ENCODE measurements around the gene NUCB2. TPM values are rescaled to one million over a fixed set of nuclear protein-coding genes. Genes with fewer than 3 reads are reported as not detected.

NUCB2 gene
- total and polyA plus RNA-seq, 10 of the 15 experiments (the other 5 are each of a cell fraction or from before 2014, with no cell fraction given): 16.0 to 74.1 (median 52.1) TPM

GRCh38 chr11:17277024-17277584, 565 bp downstream of the NUCB2 start (continued):
- TF ChIP-seq ZBTB11 (CRISPR knock-in tag; IDR thresholded peaks at IDR 0.05) (no peak), NFYA (IDR thresholded peaks at IDR 0.05; ENCODE audit: borderline replicate concordance, low read depth, low read length) (no peak), PML (IDR thresholded peaks at IDR 0.05; ENCODE audit: low read length) (no peak), CREM (IDR thresholded peaks at IDR 0.05; ENCODE audit: low read depth) (no peak), STAT1 (conservative IDR thresholded peaks at IDR 0.05) (0 out of 2 replicates have a peak, but pooled peaks have one; percentile 34), RUNX3 (IDR thresholded peaks at IDR 0.05; ENCODE audit: low read length) (peak; percentile 80), JUND (IDR thresholded peaks at IDR 0.05; ENCODE audit: low read depth, low read length) (no peak)

DNA sequence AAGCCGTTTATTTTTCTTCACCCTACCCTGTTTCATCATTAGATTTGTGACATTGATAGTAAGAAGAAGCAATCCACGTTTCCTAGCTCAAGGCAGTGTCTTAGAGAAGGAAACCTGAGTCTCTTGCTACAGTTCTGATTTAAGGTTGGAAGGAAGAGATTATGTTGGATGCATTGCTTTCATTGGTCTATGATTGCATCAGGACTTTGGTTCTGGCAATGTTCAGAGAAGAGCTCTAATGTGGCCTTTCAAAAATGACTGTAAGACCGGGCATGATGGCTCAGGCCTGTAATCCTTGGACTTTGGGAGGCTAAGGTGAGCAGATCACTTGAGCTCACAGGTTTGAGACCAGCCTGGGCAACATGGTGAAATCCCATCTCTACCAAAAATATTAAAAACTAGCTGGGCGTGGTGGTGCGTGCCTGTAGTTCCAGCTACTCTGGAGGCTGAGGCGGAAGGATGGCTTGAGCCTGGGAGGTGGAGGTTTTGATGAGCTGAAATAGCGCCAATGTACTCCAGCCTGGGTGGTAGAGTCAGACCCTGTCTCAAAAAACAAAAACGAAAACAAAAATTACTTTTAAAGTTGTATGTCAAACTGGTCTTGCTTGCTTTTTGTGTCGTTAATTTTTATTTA, 4.1 kb downstream of the NUCB2 start:
- 100% methylated on average over 9 of the region's 9 CpGs for WGBS (ENCODE audit: insufficient coverage, insufficient replicate concordance, low lambda C conversion rate, missing lambda C conversion rate)
- DNase-seq (ENCODE audit: low read depth, low spot score) (no peak), ATAC-seq (no peak), FAIRE-seq (no peak)
- POLR2A ChIA-PET: interaction anchor here (0.8 kb wide), 1 partner anchor 11 kb away, joined by 3 read pairs; no protein-coding TSS in a partner anchor
- BruUV-seq (replicated peaks): no TSS peak
- intact Hi-C loops (cut with micrococcal nuclease; ENCODE audit: unreplicated experiment) (no loop called here), in situ Hi-C loops (cut with MboI) (no loop called here)
- CTCF ChIA-PET: interaction anchor here (0.6 to 2.0 kb wide), 4 partner anchors 21 to 247 kb away, joined by 3 to 5 read pairs (median 4); no protein-coding TSS in a partner anchor
- Histone ChIP-seq H4K20me1 (ENCODE audit: control insufficient read depth, insufficient read depth) (no peaks in the 10 kb centered on the region), H3K4me1 (ENCODE audit: control insufficient read depth, insufficient read depth, low read length) (peaks cover 6% of the 10 kb centered on the region), H3K36me3 (ENCODE audit: control insufficient read depth in 2 of 2, insufficient read depth in 2 of 2, low read length in 1 of 2) (no peaks in the 10 kb centered on the region), H3K4me3 (no peak overlapping the region), H3K27me3 (replicated peaks in 1 of 2; ENCODE audit: control insufficient read depth in 2 of 2, insufficient read depth in 2 of 2, low read length in 1 of 2) (no peaks in the 10 kb centered on the region), H3K9me3 (replicated peaks; ENCODE audit: control insufficient read depth, insufficient read depth, low read length) (no peaks in the 10 kb centered on the region), H3K4me2 (ENCODE audit: control insufficient read depth, insufficient read depth) (no peak overlapping the region), H2AFZ (ENCODE audit: control insufficient read depth, low read depth, low read length) (no peak overlapping the region), H3K79me2 (ENCODE audit: control insufficient read depth, insufficient read depth, low read length) (peaks cover 3% of the 10 kb centered on the region), H3K27ac (ENCODE audit: control insufficient read depth, insufficient read depth) (no peak overlapping the region), H3K9ac (ENCODE audit: control insufficient read depth, insufficient read depth, low read length) (no peak overlapping the region)
- RAD21 ChIA-PET (ENCODE audit: unreplicated experiment): interaction anchor here (0.9 kb wide), 1 partner anchor 72 kb away, joined by 3 read pairs; no protein-coding TSS in a partner anchor
- SMC1A ChIA-PET (ENCODE audit: uncharacterized antibody, unreplicated experiment): no interaction called here
- TF ChIP-seq HDAC2 (IDR thresholded peaks at IDR 0.05): no peak
- TF ChIP-seq ZBTB33 (IDR thresholded peaks at IDR 0.05): no peak
- TF ChIP-seq STAT1 (conservative IDR thresholded peaks at IDR 0.05): no peak
- no peak for TF ChIP-seq ETV6 (conservative IDR thresholded peaks at IDR 0.05 in 1 of 2, IDR thresholded peaks at IDR 0.05 in 1 of 2; ENCODE audit: borderline replicate concordance in 1 of 2, low read depth in 1 of 2)
- TF ChIP-seq SMAD1 (IDR thresholded peaks at IDR 0.05; ENCODE audit: low read depth, partially characterized antibody): no peak
- no peak for TF ChIP-seq ZBED1 (IDR thresholded peaks at IDR 0.05; ENCODE audit: borderline replicate concordance)
- TF ChIP-seq RCOR1 (conservative IDR thresholded peaks at IDR 0.05; ENCODE audit: low read depth, low read length): no peak
- TF ChIP-seq ESRRA (IDR thresholded peaks at IDR 0.05; ENCODE audit: low read length): no peak
- no peak for TF ChIP-seq CBFB (IDR thresholded peaks at IDR 0.05; ENCODE audit: low read depth)
- TF ChIP-seq GABPA (IDR thresholded peaks at IDR 0.05; ENCODE audit: low read depth): no peak
- TF ChIP-seq MEF2B (IDR thresholded peaks at IDR 0.05; ENCODE audit: partially characterized antibody, poor library complexity, severe bottlenecking): no peak

Data from GM12878 (cell line).